GM12892 (cell line): ENCODE data around the gene LRRN2.

Source experiments
- POLR2A ChIP-seq: IDR thresholded peaks from 2 replicates; pipeline ENCODE4 v1.6.1; 2011; ENCODE audit warnings: low read depth, low read length, control low read depth
- TAF1 ChIP-seq: IDR thresholded peaks from 2 replicates; pipeline ENCODE4 v1.6.1; 2011; ENCODE audit warnings: low read depth, mild to moderate bottlenecking, control low read depth, low read length, borderline replicate concordance

DNA sequence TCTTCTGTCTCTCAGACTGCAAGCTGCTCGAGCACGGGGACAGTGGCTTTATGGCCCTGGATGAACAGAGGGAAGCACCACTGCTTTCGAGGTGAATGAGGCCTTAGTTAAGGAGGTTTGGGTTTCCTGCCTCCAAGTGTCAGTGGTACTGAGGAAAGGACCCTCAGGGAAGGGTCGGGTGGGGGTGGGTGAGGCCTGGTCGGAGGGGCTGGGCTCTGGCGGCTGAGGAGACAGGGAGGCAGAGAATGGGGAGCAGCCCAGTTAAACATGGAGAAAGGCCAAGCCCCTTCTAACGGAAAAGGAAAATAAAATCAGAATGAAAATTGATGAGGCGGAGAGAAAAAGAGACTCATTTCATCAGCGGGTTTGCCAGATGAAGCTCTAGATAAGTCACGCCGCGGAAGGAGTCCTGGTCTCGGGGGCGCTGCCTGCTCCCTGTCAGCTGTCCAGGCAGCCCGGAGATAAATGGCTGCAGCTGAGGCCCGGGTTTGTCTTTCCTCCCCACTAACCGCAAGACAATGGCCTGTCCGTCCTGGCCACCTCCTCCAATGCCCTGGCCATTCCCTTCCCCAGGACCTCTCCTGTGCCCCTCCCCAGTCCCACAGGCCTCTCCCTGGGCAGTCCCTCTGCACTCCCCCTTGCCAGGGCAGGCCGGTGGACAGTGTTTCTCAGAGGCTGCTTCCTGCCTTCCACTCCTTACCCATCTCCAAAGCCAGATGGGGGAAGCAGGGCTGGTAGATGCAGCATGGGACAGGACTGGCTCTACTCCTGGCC is 55.2 kb downstream of the LRRN2 start:
- TF ChIP-seq POLR2A = no peak
- no peak for TF ChIP-seq TAF1
